Astrocyte (in vitro differentiated cells and primary cell): Measurements from ENCODE around the gene ZFYVE28. TPM values are rescaled to one million over a fixed set of nuclear protein-coding genes. Genes with fewer than 3 reads are reported as not detected.

Experiments
- DNase-seq: peaks from one replicate; pipeline ENCODE4 v3.0.0-alpha.2; 2010; ENCODE audit warnings: low read depth
- FAIRE-seq: peaks from 2 replicates; lab custom pipeline; 2011; peaks lifted over from hg19 to GRCh38; lab: Jason Lieb, UNC
- H2AFZ ChIP-seq: 2 replicates; pipeline ENCODE4 v1.6.0; 2012; ENCODE audit warnings: low read depth, low read length, inconsistent platforms
- H3K27ac ChIP-seq: 2 replicates; pipeline ENCODE4 v1.5.1; 2011; ENCODE audit warnings: low read depth, low read length, inconsistent platforms
- H3K27me3 ChIP-seq: 2 replicates; pipeline ENCODE4 v1.6.0; 2011; ENCODE audit warnings: low read length, inconsistent platforms; ENCODE audit not compliant: insufficient read depth
- H3K36me3 ChIP-seq: 2 replicates; pipeline ENCODE4 v1.5.1; 2011; ENCODE audit warnings: low read length, inconsistent platforms; ENCODE audit not compliant: insufficient read depth
- H3K4me1 ChIP-seq: 2 replicates; pipeline ENCODE4 v1.5.1; 2011; ENCODE audit warnings: low read length, inconsistent platforms; ENCODE audit not compliant: insufficient read depth
- H3K4me2 ChIP-seq: 2 replicates; pipeline ENCODE4 v1.6.0; 2012; ENCODE audit warnings: low read length, inconsistent platforms
- H3K4me3 ChIP-seq: 2 replicates; pipeline ENCODE4 v1.5.1; 2011; ENCODE audit warnings: low read depth, mild to moderate bottlenecking, low read length, inconsistent platforms; ENCODE audit not compliant: insufficient read depth
- H3K79me2 ChIP-seq: 2 replicates; pipeline ENCODE4 v1.6.0; 2012; ENCODE audit warnings: mild to moderate bottlenecking, low read length, inconsistent platforms; ENCODE audit not compliant: insufficient read depth
- H3K9ac ChIP-seq: 2 replicates; pipeline ENCODE4 v1.6.0; 2012; ENCODE audit warnings: mild to moderate bottlenecking, low read length, inconsistent platforms
- H3K9me3 ChIP-seq: 2 replicates; pipeline ENCODE4 v1.5.1; 2012; ENCODE audit warnings: low read depth, mild to moderate bottlenecking, low read length, inconsistent platforms; ENCODE audit not compliant: insufficient read depth
- H4K20me1 ChIP-seq: 2 replicates; pipeline ENCODE4 v1.6.0; 2012; ENCODE audit warnings: low read length, inconsistent platforms; ENCODE audit not compliant: insufficient read depth
- H3K27ac Mint-ChIP-seq: one replicate; pipeline ENCODE4 v1.8.0; 2021; ENCODE audit warnings: mild to moderate bottlenecking, mixed read lengths; ENCODE audit not compliant: unreplicated experiment
- H3K27me3 Mint-ChIP-seq: one replicate; pipeline ENCODE4 v1.8.0; 2021; ENCODE audit warnings: low read depth, mixed read lengths; ENCODE audit not compliant: unreplicated experiment
- H3K36me3 Mint-ChIP-seq: one replicate; pipeline ENCODE4 v1.8.0; 2021; ENCODE audit warnings: low read depth, mixed read lengths; ENCODE audit not compliant: unreplicated experiment
- H3K4me1 Mint-ChIP-seq: one replicate; pipeline ENCODE4 v1.8.0; 2021; ENCODE audit warnings: low read depth, mixed read lengths; ENCODE audit not compliant: unreplicated experiment
- H3K4me3 Mint-ChIP-seq: one replicate; pipeline ENCODE4 v1.8.0; 2021; ENCODE audit warnings: mild to moderate bottlenecking, moderate library complexity, mixed read lengths; ENCODE audit not compliant: unreplicated experiment
- H3K9me3 Mint-ChIP-seq: one replicate; pipeline ENCODE4 v1.8.0; 2021; ENCODE audit warnings: mild to moderate bottlenecking, mixed read lengths; ENCODE audit not compliant: unreplicated experiment
- CTCF ChIP-seq: IDR thresholded peaks from 2 replicates; pipeline ENCODE4 v1.5.1; 2011; ENCODE audit warnings: low read depth, mild to moderate bottlenecking, inconsistent platforms, low read length, moderate library complexity; ENCODE audit not compliant: insufficient read depth
- EZH2 ChIP-seq: IDR thresholded peaks from 2 replicates; pipeline ENCODE4 v1.6.1; 2012; ENCODE audit warnings: mild to moderate bottlenecking, low read length, inconsistent platforms; ENCODE audit not compliant: insufficient read depth
- total RNA-seq: library from RNA; stranded (reverse); gene quantifications from 2 replicates; pipeline ENCODE4 v1.2.1, GENCODE V29; 2021

The ZFYVE28 gene
- total RNA-seq, 1 donor from 2014 or later = 0.68 TPM

DNA sequence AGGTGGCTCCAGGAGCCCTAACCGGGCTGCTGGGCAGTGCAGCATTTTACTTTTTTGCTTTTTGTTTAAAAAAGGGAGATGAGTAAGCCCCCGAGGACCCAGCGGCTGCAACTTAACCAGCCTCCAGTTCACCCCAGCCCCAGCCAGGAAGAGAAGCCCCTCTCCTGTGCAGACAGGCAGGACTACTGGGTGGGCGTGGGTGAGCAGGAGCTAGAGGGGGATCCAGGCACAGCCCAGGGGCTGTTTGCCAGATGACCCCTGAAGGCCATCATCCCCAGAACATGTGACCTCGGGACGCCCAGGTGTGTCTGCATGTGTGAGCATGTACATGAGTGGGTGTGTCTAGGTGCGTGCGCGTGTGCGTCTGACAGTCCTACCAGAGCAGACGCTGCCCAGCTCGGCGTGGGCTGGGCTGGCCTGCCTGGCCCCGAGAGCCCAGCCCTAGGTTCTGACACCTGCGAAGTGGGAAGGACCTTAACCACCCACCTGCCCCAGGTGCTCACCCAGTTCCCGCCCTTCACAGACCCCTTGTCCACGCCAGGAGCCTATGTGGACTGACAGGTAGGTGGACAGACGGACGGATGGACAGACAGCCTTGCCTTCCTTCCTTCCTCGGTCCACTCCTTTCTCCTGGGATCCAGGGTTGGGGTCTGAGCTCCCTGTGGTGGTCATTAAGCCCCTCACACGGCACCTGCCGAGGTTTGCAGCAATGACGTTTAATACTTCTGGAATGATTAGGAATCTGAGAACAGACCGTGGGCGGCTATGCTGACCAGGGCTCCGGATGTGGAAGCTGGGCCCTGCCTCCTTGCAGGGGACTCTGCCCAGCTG, 168.7 kb downstream of the ZFYVE28 start:
- Mint-ChIP-seq H3K27ac (no peak overlapping the region), H3K9me3 (no peaks in the 10 kb centered on the region), H3K4me3 (no peak overlapping the region), H3K27me3 (no peaks in the 10 kb centered on the region), H3K36me3 (peaks cover 10% of the 10 kb centered on the region), H3K4me1 (peaks cover 2% of the 10 kb centered on the region)
- H3K79me2 ChIP-seq = peaks cover 6% of the 10 kb centered on the region
- no peaks in the 10 kb centered on the region for H3K27me3 ChIP-seq
- no peak for FAIRE-seq
- peaks cover 62% of the 10 kb centered on the region for H4K20me1 ChIP-seq
- H3K9me3 ChIP-seq = no peaks in the 10 kb centered on the region
- H3K4me3 ChIP-seq = no peak overlapping the region
- DNase-seq = no peak
- no peak overlapping the region for H3K27ac ChIP-seq
- no peak for TF ChIP-seq EZH2
- peaks cover 5% of the 10 kb centered on the region for H3K36me3 ChIP-seq
- no peak overlapping the region for H2AFZ ChIP-seq
- H3K9ac ChIP-seq = no peak overlapping the region
- H3K4me1 ChIP-seq = no peaks in the 10 kb centered on the region
- no peak overlapping the region for H3K4me2 ChIP-seq

DNA sequence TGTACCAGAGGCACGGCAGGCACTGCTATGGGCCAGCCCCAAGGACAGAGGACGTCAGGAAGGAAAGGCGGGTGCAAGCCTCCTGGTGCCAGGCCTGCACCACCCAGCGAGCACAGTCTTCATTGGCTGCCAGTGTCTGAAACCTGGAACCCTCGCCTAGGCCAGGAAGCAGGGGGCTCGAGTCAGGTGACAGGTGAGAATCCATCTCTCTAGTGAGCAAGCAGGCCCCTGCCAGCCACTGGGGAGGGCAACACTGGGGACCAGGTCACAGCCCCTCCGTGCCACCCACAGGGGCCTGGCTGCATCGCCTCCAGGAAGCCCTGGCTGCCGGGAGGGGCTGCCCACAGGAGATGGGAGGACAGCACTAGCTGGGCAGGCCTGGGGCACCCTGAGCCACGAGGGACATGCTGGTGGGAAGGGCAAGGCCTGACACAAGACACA, 169.6 kb downstream of the ZFYVE28 start:
- Mint-ChIP-seq H3K4me1 (peaks cover 5% of the 10 kb centered on the region), H3K4me3 (no peak overlapping the region), H3K27me3 (no peaks in the 10 kb centered on the region), H3K27ac (no peak overlapping the region), H3K36me3 (peaks cover 4% of the 10 kb centered on the region), H3K9me3 (no peaks in the 10 kb centered on the region)
- FAIRE-seq (no peak), DNase-seq (no peak)
- TF ChIP-seq EZH2 = no peak
- no peak for TF ChIP-seq CTCF
- no peak overlapping the region for H3K4me2 ChIP-seq
- no peak overlapping the region for H3K27ac ChIP-seq
- H3K36me3 ChIP-seq = no peaks in the 10 kb centered on the region
- H3K79me2 ChIP-seq = no peaks in the 10 kb centered on the region
- no peaks in the 10 kb centered on the region for H3K9me3 ChIP-seq
- H2AFZ ChIP-seq = no peak overlapping the region
- H3K4me3 ChIP-seq = no peak overlapping the region
- no peaks in the 10 kb centered on the region for H3K4me1 ChIP-seq
- H4K20me1 ChIP-seq = peaks cover 53% of the 10 kb centered on the region
- H3K27me3 ChIP-seq = no peaks in the 10 kb centered on the region
- no peak overlapping the region for H3K9ac ChIP-seq

DNA sequence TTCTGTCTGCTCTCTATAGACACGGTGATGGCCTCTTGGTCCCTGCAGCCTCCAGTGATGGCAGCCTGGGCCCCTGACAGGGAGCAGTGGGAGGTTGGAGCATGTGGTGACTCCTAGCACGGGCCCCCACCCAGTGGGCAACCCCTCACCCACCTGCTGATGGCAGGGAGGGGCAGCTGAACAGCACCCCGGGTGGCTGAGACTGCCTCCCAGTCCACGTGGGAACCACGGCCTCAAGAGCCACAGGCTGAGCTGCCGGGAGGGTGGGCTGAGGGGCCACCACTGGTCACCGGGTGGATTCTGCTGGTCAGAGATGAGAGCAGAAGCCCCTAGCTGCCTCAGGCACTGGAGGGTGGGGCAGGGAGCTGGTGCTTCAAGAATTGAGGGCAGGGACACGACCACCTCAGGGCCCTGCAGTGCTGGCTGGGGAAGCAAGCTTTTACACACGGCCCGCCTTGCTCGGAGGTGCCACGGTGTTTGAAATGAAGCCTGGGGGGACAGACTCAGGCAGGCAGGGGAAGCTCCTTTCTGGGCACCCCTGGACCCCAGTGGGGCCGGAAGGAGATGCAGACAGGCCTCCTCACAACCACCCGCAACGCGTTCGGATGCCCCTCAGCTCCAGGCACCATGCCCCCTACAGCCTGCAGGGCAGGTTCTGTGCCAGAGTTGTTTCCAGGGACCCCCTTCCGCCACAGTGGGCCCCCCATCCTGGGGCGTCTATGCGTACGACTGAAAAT, 170.2 kb downstream of the ZFYVE28 start:
- DNase-seq = no peak
- Histone ChIP-seq H3K4me3 (no peak overlapping the region), H3K9me3 (no peaks in the 10 kb centered on the region), H4K20me1 (peaks cover 50% of the 10 kb centered on the region), H3K79me2 (no peaks in the 10 kb centered on the region), H3K4me1 (no peaks in the 10 kb centered on the region), H3K4me2 (no peak overlapping the region), H3K27me3 (no peaks in the 10 kb centered on the region), H3K9ac (no peak overlapping the region), H3K27ac (no peak overlapping the region), H3K36me3 (no peaks in the 10 kb centered on the region), H2AFZ (no peak overlapping the region)
- no peak overlapping the region for H3K27ac Mint-ChIP-seq
- peaks cover 9% of the 10 kb centered on the region for H3K4me1 Mint-ChIP-seq
- TF ChIP-seq CTCF (no peak), EZH2 (no peak)
- H3K9me3 Mint-ChIP-seq = no peaks in the 10 kb centered on the region
- H3K36me3 Mint-ChIP-seq = peaks cover 4% of the 10 kb centered on the region
- no peaks in the 10 kb centered on the region for H3K27me3 Mint-ChIP-seq
- no peak overlapping the region for H3K4me3 Mint-ChIP-seq
- FAIRE-seq = no peak
